Measurements from ENCODE around the gene NCOR1.

DNA sequence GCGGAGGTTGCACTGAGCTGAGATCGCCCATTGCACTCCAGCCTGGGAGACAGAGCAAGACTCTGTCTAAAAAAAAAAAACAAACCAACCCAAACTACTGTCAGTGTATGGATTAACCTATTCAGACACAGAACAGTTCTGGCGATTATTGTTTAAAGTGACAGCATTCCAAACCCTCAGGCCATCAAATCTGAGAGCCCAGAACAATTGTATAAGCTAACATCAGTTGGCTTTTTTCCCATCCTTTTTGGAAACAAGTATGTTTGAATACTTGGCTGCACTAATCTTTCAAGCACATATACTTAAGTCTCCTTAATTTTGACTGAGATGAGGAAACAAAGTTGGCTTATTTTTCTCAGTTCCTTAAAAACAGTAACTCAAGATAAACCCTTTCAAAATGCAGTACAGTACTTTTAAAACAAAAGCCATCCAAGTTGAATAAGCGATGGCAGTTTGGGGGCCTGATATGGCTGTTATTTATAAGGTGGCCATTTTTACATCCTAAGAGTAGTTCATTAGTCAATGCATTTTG is 217.2 kb downstream of the NCOR1 start:
- TF ChIP-seq CTCF (conservative IDR thresholded peaks at IDR 0.05; ENCODE audit: low read length) (no peak), EZH2phosphoT487 (IDR thresholded peaks at IDR 0.05; ENCODE audit: borderline replicate concordance, low read depth, low read length) (no peak)

Data from OCI-LY7 (cell line).